Measurements from ENCODE around the gene JAZF1.

JAZF1 gene

GRCh38 chr7:28018446-28018845, 162.1 kb downstream of the JAZF1 start:
- H3K27me3 ChIP-seq (ENCODE audit: low read length): no peaks in the 10 kb centered on the region

GRCh38 chr7:28018020-28018419, 162.6 kb downstream of the JAZF1 start:
- no peaks in the 10 kb centered on the region for H3K36me3 ChIP-seq (ENCODE audit: low read length)
- no peak overlapping the region for H2AFZ ChIP-seq (ENCODE audit: low read depth, low read length, severe bottlenecking)
- H3K27me3 ChIP-seq (ENCODE audit: low read length): no peaks in the 10 kb centered on the region
- no peak overlapping the region for H3K27ac ChIP-seq (ENCODE audit: low read depth, low read length)
- H3F3A ChIP-seq (ENCODE audit: insufficient read depth): no peaks in the 10 kb centered on the region
- H3K79me2 ChIP-seq (ENCODE audit: insufficient read depth, low read length): no peaks in the 10 kb centered on the region
- H3K9me3 ChIP-seq (ENCODE audit: insufficient read depth, low read length): no peaks in the 10 kb centered on the region
- no peaks in the 10 kb centered on the region for H4K20me1 ChIP-seq (ENCODE audit: low read depth, low read length)
- H3K9me2 ChIP-seq (replicated peaks; ENCODE audit: insufficient read depth, low read length): no peaks in the 10 kb centered on the region
- no peak overlapping the region for H3K9ac ChIP-seq (ENCODE audit: low read length)
- no peak overlapping the region for H3K4me3 ChIP-seq (ENCODE audit: insufficient read depth, low read length, poor library complexity, severe bottlenecking)
- no peak overlapping the region for H3K4me2 ChIP-seq (ENCODE audit: low read depth, low read length, poor library complexity, severe bottlenecking)
- TF ChIP-seq EZH2phosphoT487 (conservative IDR thresholded peaks at IDR 0.05; ENCODE audit: low read length): no peak
- no peak for TF ChIP-seq CTCF (IDR thresholded peaks at IDR 0.05; ENCODE audit: insufficient read depth, low read length, poor library complexity, severe bottlenecking)

More at GRCh38 chr7:28018446-28018845, 162.1 kb downstream of the JAZF1 start:
- H3K4me2 ChIP-seq (ENCODE audit: low read depth, low read length, poor library complexity, severe bottlenecking): no peak overlapping the region
- H3K9me2 ChIP-seq (replicated peaks; ENCODE audit: insufficient read depth, low read length): no peaks in the 10 kb centered on the region
- no peak overlapping the region for H2AFZ ChIP-seq (ENCODE audit: low read depth, low read length, severe bottlenecking)
- no peaks in the 10 kb centered on the region for H4K20me1 ChIP-seq (ENCODE audit: low read depth, low read length)
- H3K79me2 ChIP-seq (ENCODE audit: insufficient read depth, low read length): no peaks in the 10 kb centered on the region
- H3K27ac ChIP-seq (ENCODE audit: low read depth, low read length): no peak overlapping the region
- H3F3A ChIP-seq (ENCODE audit: insufficient read depth): no peaks in the 10 kb centered on the region
- H3K4me3 ChIP-seq (ENCODE audit: insufficient read depth, low read length, poor library complexity, severe bottlenecking): no peak overlapping the region
- H3K9me3 ChIP-seq (ENCODE audit: insufficient read depth, low read length): no peaks in the 10 kb centered on the region
- TF ChIP-seq CTCF (IDR thresholded peaks at IDR 0.05; ENCODE audit: insufficient read depth, low read length, poor library complexity, severe bottlenecking) (no peak), EZH2phosphoT487 (conservative IDR thresholded peaks at IDR 0.05; ENCODE audit: low read length) (no peak)
- H3K9ac ChIP-seq (ENCODE audit: low read length): no peak overlapping the region
- H3K36me3 ChIP-seq (ENCODE audit: low read length): no peaks in the 10 kb centered on the region

- Histone ChIP-seq H2AFZ (ENCODE audit: low read depth, low read length, severe bottlenecking) (no peak overlapping the region), H3K9me3 (ENCODE audit: insufficient read depth, low read length) (no peaks in the 10 kb centered on the region), H3K27ac (ENCODE audit: low read depth, low read length) (no peak overlapping the region), H3K36me3 (ENCODE audit: low read length) (no peaks in the 10 kb centered on the region), H3K4me2 (ENCODE audit: low read depth, low read length, poor library complexity, severe bottlenecking) (no peak overlapping the region), H3K79me2 (ENCODE audit: insufficient read depth, low read length) (no peaks in the 10 kb centered on the region), H3K9ac (ENCODE audit: low read length) (no peak overlapping the region), H3K4me3 (ENCODE audit: insufficient read depth, low read length, poor library complexity, severe bottlenecking) (no peak overlapping the region), H3F3A (ENCODE audit: insufficient read depth) (no peaks in the 10 kb centered on the region), H4K20me1 (ENCODE audit: low read depth, low read length) (no peaks in the 10 kb centered on the region), H3K9me2 (replicated peaks; ENCODE audit: insufficient read depth, low read length) (no peaks in the 10 kb centered on the region), H3K27me3 (ENCODE audit: low read length) (no peaks in the 10 kb centered on the region)
- TF ChIP-seq EZH2phosphoT487 (conservative IDR thresholded peaks at IDR 0.05; ENCODE audit: low read length) (no peak), CTCF (IDR thresholded peaks at IDR 0.05; ENCODE audit: insufficient read depth, low read length, poor library complexity, severe bottlenecking) (no peak)
These were observed 163.2 kb downstream of the JAZF1 start for GRCh38 chr7:28017372-28017771.

All from SU-DHL-6 (cell line).